Trophoblast cell (in vitro differentiated cells and primary cell): ENCODE results near the gene RASL11B.

ENCODE experiments used
- DNase-seq, 2 donors: peaks; one replicate each; pipeline ENCODE4 v3.0.0-alpha.2; 2016
- H2AFZ ChIP-seq: 2 replicates; pipeline ENCODE4 v1.6.1; 2013; ENCODE audit warnings: low read length, moderate library complexity, mild to moderate bottlenecking; ENCODE audit not compliant: insufficient read depth, poor library complexity
- H2AK5ac ChIP-seq: 2 replicates; pipeline ENCODE4 v1.6.1; 2013; ENCODE audit warnings: mild to moderate bottlenecking, low read length
- H2BK120ac ChIP-seq: 2 replicates; pipeline ENCODE4 v1.6.1; 2013; ENCODE audit warnings: low read length, mild to moderate bottlenecking, moderate library complexity; ENCODE audit not compliant: insufficient read depth, poor library complexity
- H2BK12ac ChIP-seq: 2 replicates; pipeline ENCODE4 v1.6.1; 2013; ENCODE audit warnings: mild to moderate bottlenecking, low read length, moderate library complexity
- H2BK5ac ChIP-seq: 2 replicates; pipeline ENCODE4 v1.6.1; 2013; ENCODE audit warnings: low read length, low read depth, moderate library complexity, mild to moderate bottlenecking; ENCODE audit not compliant: poor library complexity
- H3K14ac ChIP-seq: 2 replicates; pipeline ENCODE4 v1.6.1; 2013; ENCODE audit warnings: mild to moderate bottlenecking, low read length
- H3K18ac ChIP-seq: 2 replicates; pipeline ENCODE4 v1.6.1; 2013; ENCODE audit warnings: mild to moderate bottlenecking, low read length
- H3K23ac ChIP-seq: 2 replicates; pipeline ENCODE4 v1.6.1; 2013; ENCODE audit warnings: low read length
- H3K27ac ChIP-seq: 2 replicates; pipeline ENCODE4 v1.5.1; 2013; ENCODE audit warnings: low read depth, mild to moderate bottlenecking, inconsistent platforms, low read length, moderate library complexity
- H3K27me3 ChIP-seq: 2 replicates; pipeline ENCODE4 v1.6.1; 2013; ENCODE audit warnings: inconsistent platforms, mild to moderate bottlenecking, low read length, moderate library complexity; ENCODE audit not compliant: insufficient read depth
- H3K36me3 ChIP-seq, 2 experiments: 1 replicate in 1 of 2; 2 replicates in 1 of 2; pipeline ENCODE4 v1.6.1; 2013; ENCODE audit warnings: low read length in 2 of 2, mild to moderate bottlenecking in 2 of 2, moderate library complexity in 1 of 2; ENCODE audit not compliant: insufficient read depth in 2 of 2, control insufficient read depth in 1 of 2
- H3K4ac ChIP-seq: 2 replicates; pipeline ENCODE4 v1.6.1; 2013; ENCODE audit warnings: low read depth, mild to moderate bottlenecking, low read length, moderate library complexity
- H3K4me1 ChIP-seq, 2 experiments: 1 replicate in 1 of 2; 2 replicates in 1 of 2; pipeline ENCODE4 v1.6.1; 2013; ENCODE audit warnings: low read length in 2 of 2, mild to moderate bottlenecking in 2 of 2, moderate library complexity in 1 of 2; ENCODE audit not compliant: insufficient read depth in 2 of 2, control insufficient read depth in 1 of 2
- H3K4me2 ChIP-seq: 2 replicates; pipeline ENCODE4 v1.6.1; 2013; ENCODE audit warnings: inconsistent platforms, mild to moderate bottlenecking, low read length, moderate library complexity
- H3K4me3 ChIP-seq: 2 replicates; pipeline ENCODE4 v1.5.1; 2013; ENCODE audit warnings: mild to moderate bottlenecking, low read depth, low read length, inconsistent platforms
- H3K79me1 ChIP-seq: one replicate; pipeline ENCODE4 v1.6.1; 2013; ENCODE audit warnings: low read length
- H3K79me2 ChIP-seq: 2 replicates; pipeline ENCODE4 v1.6.1; 2013; ENCODE audit warnings: low read length, mild to moderate bottlenecking; ENCODE audit not compliant: control insufficient read depth, insufficient read depth, poor library complexity
- H3K9ac ChIP-seq: 2 replicates; pipeline ENCODE4 v1.6.1; 2013; ENCODE audit warnings: mild to moderate bottlenecking, low read length
- H3K9me3 ChIP-seq: 2 replicates; pipeline ENCODE4 v1.6.1; 2013; ENCODE audit warnings: low read depth, mild to moderate bottlenecking, control low read depth, inconsistent platforms, low read length; ENCODE audit not compliant: insufficient read depth
- H4K12ac ChIP-seq: 2 replicates; pipeline ENCODE4 v1.6.1; 2013; ENCODE audit warnings: low read depth, mild to moderate bottlenecking, low read length, moderate library complexity
- H4K8ac ChIP-seq: 2 replicates; pipeline ENCODE4 v1.6.1; 2013; ENCODE audit warnings: low read depth, mild to moderate bottlenecking, low read length, moderate library complexity
- H4K91ac ChIP-seq: one replicate; pipeline ENCODE4 v1.6.1; 2013; ENCODE audit warnings: low read depth, mild to moderate bottlenecking, low read length, moderate library complexity
- WGBS: extraction: QIAGEN DNeasy Blood & Tissue Kit; methylation state at CpG from one replicate; pipeline ENCODE4 v1.1.7; 2013; ENCODE audit warnings: missing lambda C conversion rate; ENCODE audit not compliant: insufficient read length, insufficient coverage; ENCODE audit errors: extremely low coverage; 5-methylcytosine and 5-hydroxymethylcytosine counted together

Gene RASL11B

GRCh38 chr4:52868133-52868532, 6.0 kb downstream of the RASL11B start:
- Histone ChIP-seq H2BK12ac (peak overlapping the region; percentile 19), H4K8ac (no peak overlapping the region), H3K79me1 (peaks cover 19% of the 10 kb centered on the region), H3K27me3 (no peaks in the 10 kb centered on the region), H3K9ac (no peak overlapping the region), H3K18ac (no peak overlapping the region), H3K23ac (no peak overlapping the region), H2AFZ (no peak overlapping the region), H4K12ac (no peak overlapping the region), H3K4ac (no peak overlapping the region), H2BK120ac (no peak overlapping the region), H3K4me3 (no peak overlapping the region), H3K79me2 (no peaks in the 10 kb centered on the region), H2BK5ac (no peak overlapping the region), H3K36me3 (peaks cover 11 to 22% of the 10 kb centered on the region in 2 experiments), H3K4me1 (peaks cover 21 to 30% of the 10 kb centered on the region in 2 experiments), H3K9me3 (no peaks in the 10 kb centered on the region), H2AK5ac (peak overlapping the region; percentile 8), H3K27ac (no peak overlapping the region), H4K91ac (no peak overlapping the region), H3K4me2 (no peak overlapping the region), H3K14ac (peak overlapping the region; percentile 6)
- peak in 1 of 2 donors; percentile 58 for DNase-seq
- no CpG with 5 or more reads among the region's 8 CpGs for WGBS

GRCh38 chr4:52869196-52869595, 7.1 kb downstream of the RASL11B start:
- no peaks in the 10 kb centered on the region for H3K79me2 ChIP-seq
- no peak overlapping the region for H4K12ac ChIP-seq
- peak overlapping the region; percentile 14 for H3K14ac ChIP-seq
- H3K4me3 ChIP-seq = no peak overlapping the region
- H3K27ac ChIP-seq = peak overlapping the region; percentile 31
- H3K27me3 ChIP-seq = no peaks in the 10 kb centered on the region
- H4K8ac ChIP-seq = peak overlapping the region; percentile 39
- no peak overlapping the region for H2BK120ac ChIP-seq
- peak overlapping the region; percentile 10 for H4K91ac ChIP-seq
- H3K4ac ChIP-seq = no peak overlapping the region
- H2BK5ac ChIP-seq = peak overlapping the region; percentile 36
- no peak overlapping the region for H2AFZ ChIP-seq
- WGBS = no CpG with 5 or more reads among the region's 12 CpGs
- no peak overlapping the region for H3K9ac ChIP-seq
- no peaks in the 10 kb centered on the region for H3K9me3 ChIP-seq
- H3K4me1 ChIP-seq = peaks cover 24 to 33% of the 10 kb centered on the region in 2 experiments
- H3K36me3 ChIP-seq = peaks cover 11 to 22% of the 10 kb centered on the region in 2 experiments
- no peak overlapping the region for H3K23ac ChIP-seq
- peaks cover 21% of the 10 kb centered on the region for H3K79me1 ChIP-seq
- H3K4me2 ChIP-seq = no peak overlapping the region
- H2AK5ac ChIP-seq = no peak overlapping the region
- DNase-seq = peak in 1 of 2 donors; percentile 17
- H3K18ac ChIP-seq = no peak overlapping the region
- H2BK12ac ChIP-seq = peak overlapping the region; percentile 51

GRCh38 chr4:52869656-52870055, 7.5 kb downstream of the RASL11B start:
- H4K12ac ChIP-seq = no peak overlapping the region
- no peak overlapping the region for H2BK120ac ChIP-seq
- H2AK5ac ChIP-seq = no peak overlapping the region
- peak overlapping the region; percentile 51 for H2BK12ac ChIP-seq
- no peaks in the 10 kb centered on the region for H3K79me2 ChIP-seq
- H4K8ac ChIP-seq = no peak overlapping the region
- peak overlapping the region; percentile 14 for H3K14ac ChIP-seq
- H3K36me3 ChIP-seq = peaks cover 11 to 19% of the 10 kb centered on the region in 2 experiments
- H3K4me1 ChIP-seq = peaks cover 28 to 35% of the 10 kb centered on the region in 2 experiments
- peak overlapping the region; percentile 31 for H3K27ac ChIP-seq
- H3K18ac ChIP-seq = no peak overlapping the region
- no peak overlapping the region for H3K9ac ChIP-seq
- no peak overlapping the region for H3K4me3 ChIP-seq
- no peak overlapping the region for H3K23ac ChIP-seq
- H3K79me1 ChIP-seq = peaks cover 25% of the 10 kb centered on the region
- no CpG with 5 or more reads among the region's 1 CpG for WGBS
- no peak overlapping the region for H3K4me2 ChIP-seq
- H2BK5ac ChIP-seq = peak overlapping the region; percentile 12
- DNase-seq = no peak
- no peak overlapping the region for H4K91ac ChIP-seq
- no peak overlapping the region for H3K4ac ChIP-seq
- no peaks in the 10 kb centered on the region for H3K27me3 ChIP-seq
- no peaks in the 10 kb centered on the region for H3K9me3 ChIP-seq
- H2AFZ ChIP-seq = no peak overlapping the region

GRCh38 chr4:52870225-52870624, 8.1 kb downstream of the RASL11B start:
- Histone ChIP-seq H3K9ac (no peak overlapping the region), H3K4me1 (peaks cover 30 to 34% of the 10 kb centered on the region in 2 experiments), H2BK5ac (peak overlapping the region; percentile 56), H3K36me3 (peaks cover 10 to 13% of the 10 kb centered on the region in 2 experiments), H3K14ac (no peak overlapping the region), H3K27ac (no peak overlapping the region), H3K23ac (no peak overlapping the region), H3K79me1 (peaks cover 27% of the 10 kb centered on the region), H2AFZ (no peak overlapping the region), H4K91ac (peak overlapping the region; percentile 71), H3K9me3 (no peaks in the 10 kb centered on the region), H2BK12ac (peak overlapping the region; percentile 65), H3K18ac (no peak overlapping the region), H3K4me2 (no peak overlapping the region), H4K8ac (no peak overlapping the region), H3K4me3 (no peak overlapping the region), H2BK120ac (peak overlapping the region; percentile 35), H4K12ac (no peak overlapping the region), H3K4ac (no peak overlapping the region), H3K79me2 (no peaks in the 10 kb centered on the region), H3K27me3 (no peaks in the 10 kb centered on the region), H2AK5ac (peak overlapping the region; percentile 33)
- no peak for DNase-seq
- no CpG with 5 or more reads among the region's 4 CpGs for WGBS
